G401.6 (cell line): ENCODE results near the gene ATG4B.
"Not testable (repeated sequence)": the region's sequence is repeated elsewhere in the genome, so short reads cannot be mapped to it uniquely, and the experiment has no call there.

Experiments used
- FAIRE-seq: peaks from 2 replicates; lab custom pipeline; 2012; peaks lifted over from hg19 to GRCh38; lab: Jason Lieb, UNC

The ATG4B gene

DNA sequence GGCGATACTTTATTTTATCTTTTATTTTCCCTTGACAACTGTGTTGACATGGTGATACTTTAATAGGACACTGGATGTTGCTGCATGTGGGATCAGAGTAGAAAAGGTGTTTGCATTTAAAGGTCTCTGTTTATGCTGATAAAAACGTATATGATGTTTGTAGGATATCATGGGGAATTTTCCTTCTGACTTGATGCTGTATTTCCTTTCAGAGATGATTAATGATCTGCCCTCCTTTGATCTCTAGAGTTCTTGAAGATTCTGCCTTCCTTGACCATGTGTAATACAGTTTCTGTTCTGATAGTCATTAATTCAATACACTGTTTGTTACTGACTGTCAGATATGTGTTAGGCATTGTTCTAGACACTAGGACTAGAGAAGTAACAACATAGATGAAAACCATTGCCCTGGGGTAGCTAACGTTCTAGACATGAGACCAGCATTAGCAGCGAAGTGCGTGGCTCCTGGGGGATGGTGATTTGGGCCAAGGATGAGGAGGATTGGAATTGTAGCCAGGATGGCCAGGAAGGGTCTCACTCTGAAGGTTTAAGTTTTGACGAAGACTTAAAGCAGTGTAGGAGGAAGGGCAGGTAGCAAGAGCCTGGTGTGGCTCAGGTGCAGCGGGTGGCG lies 2.8 kb downstream of the ATG4B start:
- FAIRE-seq, result no peak

DNA sequence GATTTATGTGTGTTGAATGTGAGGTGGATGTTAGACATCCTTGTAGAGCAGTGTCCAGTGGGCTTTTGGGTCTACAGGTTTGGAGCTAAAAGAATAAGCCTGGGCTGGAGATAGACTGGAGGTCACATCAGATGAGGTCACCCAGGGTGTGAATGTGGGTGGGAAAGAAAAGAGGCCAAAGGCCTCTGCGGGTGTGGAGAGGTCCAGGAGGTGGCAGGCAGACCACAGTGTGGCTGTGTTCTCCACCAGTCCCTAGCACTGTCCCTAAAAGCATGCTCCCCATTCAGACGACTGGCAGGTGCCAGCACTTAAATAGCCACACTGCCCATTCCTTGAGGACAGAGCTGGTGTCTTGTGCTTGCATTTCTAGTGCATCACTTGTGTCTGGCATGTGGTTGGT lies 4.1 kb downstream of the ATG4B start:
- no peak for FAIRE-seq

DNA sequence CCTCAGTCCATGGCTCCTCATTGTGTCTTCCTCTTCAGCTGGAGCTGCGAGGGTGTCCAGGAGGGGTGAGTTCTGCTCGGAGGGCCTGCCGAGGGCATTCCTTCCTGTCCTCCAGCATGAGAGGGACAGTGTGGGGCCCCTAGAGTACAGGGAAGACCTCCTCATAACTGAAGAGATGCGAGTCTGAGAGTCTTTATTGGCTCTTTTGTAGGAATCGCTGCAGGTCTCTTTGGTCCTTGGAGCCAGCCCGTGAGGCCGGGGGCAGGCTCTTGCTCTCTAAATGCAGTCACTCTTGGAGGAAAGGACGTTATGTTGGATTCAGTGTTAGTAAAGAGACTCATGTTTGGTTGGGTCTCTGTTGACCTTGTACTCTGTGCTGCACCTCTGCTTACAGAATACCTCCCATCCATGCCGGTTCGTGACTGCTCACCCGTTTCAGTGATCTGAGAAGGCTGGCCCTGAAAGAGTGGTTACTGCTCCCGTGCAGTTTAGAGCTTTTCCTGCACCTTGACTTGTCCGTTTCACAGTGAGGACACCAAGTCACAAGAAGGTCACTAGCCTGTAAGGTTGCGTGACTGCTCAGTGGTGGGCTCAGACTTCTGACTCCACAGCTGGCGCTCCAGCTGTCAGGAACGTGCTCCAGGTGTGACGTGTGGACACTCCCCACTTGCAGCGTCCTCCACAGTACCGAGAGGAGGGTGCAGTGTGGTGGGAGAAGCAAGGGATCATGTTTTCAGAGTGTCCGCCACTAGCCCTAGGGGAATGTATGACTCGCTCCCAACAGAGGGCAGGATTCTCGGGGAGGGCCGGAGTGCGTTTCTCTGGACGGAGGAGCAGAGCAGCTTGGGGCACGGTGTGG lies 7.8 kb downstream of the ATG4B start:
- no peak for FAIRE-seq

DNA sequence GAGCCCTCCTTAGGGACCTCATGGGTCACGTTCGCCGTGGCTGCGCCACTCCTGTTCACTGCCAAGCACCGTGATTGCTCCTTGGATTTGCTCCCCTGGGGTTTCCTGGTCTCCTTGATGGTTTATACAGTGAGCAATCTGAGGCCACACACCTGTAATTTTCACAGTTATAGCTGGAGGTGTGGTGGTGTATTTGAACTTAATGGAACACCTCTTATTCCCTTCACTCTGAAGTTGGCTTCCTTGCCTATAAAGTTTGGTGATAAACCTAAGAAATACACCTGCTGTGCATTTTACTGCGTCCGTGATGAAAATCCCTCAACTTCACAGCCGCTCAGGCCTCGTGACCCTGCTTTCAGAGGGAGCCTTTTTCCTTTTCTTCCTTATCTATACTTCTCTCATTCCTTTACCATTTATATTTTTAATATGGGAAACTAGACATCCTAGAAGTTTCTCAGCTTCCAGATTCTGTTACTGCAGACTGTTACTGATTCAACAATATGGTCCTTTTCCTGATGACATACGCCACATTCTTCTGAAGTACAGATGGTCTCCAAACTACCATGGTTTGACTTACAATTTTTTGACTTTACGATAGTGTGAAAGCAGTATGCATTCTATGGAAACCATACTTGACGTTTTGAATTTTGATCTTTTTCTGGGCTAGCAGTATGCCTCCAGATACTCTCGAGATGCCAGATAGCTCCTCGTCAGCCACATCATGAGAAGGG lies 8.6 kb downstream of the ATG4B start:
- no peak for FAIRE-seq

DNA sequence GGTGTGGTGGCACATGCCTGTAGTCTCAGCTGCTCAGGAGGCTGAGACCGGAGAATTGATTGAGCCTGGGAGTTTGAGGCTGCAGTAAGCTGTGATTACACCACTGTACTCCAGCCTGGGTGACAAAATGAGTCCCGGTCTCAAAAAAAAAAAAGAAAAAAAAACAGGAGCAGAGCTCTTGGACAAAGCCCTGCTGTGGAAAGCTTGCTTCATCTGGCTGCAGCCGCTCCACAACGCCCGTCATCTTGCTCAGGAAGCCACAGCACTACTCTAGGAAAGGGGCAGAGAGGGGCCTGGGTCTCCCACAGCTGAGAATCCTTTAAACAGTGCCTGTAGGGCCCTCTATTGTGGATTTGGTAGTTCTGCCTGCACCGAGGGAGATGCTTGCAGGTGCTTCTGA lies 11.0 kb downstream of the ATG4B start:
- FAIRE-seq, result no peak

DNA sequence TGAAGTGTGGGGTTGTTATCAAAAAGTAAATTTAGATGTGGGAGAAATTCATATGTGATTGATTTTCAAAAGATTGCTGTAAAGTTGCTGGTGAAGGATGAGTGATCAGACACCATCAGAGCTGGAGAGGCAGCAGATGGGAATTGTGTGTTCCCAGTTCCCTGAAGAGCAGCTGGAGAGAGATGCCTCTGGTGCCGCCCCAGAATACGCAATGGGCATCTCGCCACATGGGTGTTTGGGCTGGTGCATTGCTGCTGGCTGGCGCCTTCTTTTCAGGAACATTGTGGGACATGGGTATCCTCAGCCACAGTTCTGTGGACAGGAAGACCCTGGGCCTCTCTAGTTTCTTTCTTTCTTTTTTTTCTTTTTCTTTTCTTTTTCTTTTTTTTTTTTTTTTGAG lies 11.9 kb downstream of the ATG4B start:
- FAIRE-seq, result no peak

DNA sequence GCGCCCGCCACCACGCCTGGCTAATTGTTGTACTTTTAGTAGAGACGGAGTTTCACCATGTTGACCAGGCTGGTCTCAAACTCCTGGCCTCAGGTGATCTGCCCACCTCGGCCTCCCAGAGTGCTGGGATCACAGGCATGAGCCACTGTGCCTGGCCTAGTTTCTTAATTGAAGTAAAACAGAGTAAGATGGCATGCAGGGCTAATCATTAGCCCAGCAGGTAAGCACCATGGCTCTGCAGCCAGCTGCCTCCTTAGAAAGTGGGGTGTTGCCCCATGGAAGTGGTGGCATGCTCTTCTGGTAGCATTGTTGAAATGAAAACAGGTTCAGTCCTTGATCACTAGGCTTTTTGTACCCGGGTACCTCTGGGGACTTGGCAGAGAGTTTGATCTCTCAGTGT lies 12.4 kb downstream of the ATG4B start:
- FAIRE-seq, result no peak

DNA sequence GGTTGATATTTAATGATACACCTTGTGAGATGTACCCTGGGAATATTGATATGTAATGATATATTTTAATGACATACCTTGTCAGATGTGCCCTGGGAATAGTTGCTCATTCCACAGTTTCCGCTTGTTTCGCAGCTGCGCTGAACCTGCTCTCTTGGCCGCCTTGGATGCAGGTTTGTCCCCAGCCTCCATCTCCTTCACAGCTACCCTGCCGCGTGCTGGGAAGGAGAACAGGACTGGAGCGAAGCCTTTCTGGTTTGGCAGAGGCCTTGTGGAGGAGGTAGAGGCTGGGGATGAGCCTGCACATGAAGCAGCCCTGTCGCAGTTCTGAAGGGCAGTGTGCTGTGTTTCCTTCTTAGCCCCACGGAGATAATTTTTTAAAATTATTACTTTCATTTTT lies 14.6 kb downstream of the ATG4B start:
- FAIRE-seq, result no peak

DNA sequence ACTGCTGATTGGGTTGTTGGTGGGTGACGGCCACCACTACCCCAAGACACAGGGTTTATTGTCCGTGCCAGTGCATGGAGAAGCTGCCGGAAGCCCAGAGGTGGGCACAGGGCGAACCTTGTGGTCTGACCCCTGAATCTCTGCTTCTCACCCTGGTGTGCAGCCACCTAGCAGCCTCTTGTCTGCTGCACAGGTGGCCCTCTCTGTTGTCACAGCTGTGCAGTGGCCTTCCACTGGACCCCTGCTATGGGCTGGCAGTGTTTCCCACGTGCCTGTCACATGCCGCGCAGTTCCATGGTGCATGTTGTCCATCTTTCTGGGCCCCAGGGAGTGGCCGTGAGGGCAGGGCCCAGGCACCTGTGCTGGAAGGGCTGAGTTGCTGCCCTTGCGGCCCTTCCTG lies 15.2 kb downstream of the ATG4B start:
- FAIRE-seq, result no peak

DNA sequence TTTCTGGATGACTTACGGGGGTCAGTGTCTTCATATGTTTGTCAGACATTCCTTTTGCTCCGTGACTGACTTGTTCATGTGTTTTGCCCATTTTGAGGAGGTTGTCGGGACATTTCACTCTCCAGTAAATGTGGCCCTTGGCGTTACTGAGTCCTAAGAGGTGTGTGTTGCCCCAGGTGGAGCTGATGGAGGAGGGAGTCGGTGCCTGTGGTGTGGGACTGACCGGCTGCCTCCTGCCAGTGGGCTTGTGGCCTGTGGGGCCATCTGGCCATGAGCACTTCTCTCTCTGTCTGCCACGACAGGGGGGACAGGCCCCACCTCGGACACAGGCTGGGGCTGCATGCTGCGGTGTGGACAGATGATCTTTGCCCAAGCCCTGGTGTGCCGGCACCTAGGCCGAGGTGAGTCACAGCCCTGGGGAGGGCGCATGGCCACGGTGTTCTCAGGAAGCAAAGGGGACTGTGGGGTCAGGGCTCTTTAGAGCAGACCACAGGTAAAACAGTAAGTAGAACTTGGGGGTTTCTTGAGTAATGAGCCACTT lies 15.8 kb downstream of the ATG4B start:
- FAIRE-seq, result no peak

DNA sequence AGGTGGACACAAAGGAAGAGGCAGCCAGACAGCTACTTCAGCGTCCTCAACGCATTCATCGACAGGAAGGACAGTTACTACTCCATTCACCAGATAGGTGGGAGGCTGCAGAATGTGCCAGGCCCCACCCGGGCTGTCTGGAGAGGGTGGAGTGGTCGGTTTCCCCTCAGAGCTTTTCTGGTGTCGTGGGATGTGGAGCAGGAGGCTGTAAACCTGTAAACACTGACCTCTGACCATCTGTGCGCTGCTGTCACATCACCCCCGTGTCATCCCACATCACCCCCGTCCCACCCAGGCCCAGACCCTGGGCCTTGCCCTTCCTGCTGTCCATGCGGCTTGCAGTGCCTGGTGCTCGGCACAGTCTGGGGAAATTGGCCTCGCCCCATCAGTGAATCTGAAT lies 17.1 kb downstream of the ATG4B start:
- FAIRE-seq, result no peak

DNA sequence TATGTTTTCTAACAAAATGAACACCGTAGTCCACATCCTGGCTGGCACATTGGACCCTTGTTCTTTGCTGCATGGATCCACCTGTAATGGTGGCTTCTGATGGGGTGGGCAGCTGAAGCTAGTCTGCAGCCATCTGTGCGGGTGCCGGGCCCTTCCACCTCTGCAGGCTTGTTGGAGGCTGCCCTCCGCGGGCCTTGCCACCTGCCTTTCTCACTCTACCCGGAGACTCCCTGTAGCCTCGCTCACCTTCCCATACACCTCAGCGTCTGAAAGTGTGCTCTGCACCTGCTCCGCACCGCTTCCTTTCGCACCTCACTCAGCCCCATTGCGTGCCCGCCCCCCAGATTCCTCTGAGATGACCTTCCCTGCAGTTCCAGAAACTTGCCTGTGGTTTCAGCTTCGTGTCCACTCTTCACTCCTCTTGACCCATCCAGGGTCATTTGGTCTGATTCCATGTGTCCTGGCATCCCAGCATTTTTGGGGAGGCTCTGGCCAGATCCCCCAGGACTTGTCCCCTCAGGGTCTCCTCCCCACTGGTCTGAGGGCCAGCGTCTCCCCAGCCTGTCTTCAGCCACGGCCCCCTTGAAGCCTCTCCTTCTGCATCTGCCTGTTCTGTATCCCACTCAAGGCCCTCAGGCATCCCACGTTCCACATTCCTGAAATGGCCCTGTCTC lies 18.2 kb downstream of the ATG4B start:
- no peak for FAIRE-seq

DNA sequence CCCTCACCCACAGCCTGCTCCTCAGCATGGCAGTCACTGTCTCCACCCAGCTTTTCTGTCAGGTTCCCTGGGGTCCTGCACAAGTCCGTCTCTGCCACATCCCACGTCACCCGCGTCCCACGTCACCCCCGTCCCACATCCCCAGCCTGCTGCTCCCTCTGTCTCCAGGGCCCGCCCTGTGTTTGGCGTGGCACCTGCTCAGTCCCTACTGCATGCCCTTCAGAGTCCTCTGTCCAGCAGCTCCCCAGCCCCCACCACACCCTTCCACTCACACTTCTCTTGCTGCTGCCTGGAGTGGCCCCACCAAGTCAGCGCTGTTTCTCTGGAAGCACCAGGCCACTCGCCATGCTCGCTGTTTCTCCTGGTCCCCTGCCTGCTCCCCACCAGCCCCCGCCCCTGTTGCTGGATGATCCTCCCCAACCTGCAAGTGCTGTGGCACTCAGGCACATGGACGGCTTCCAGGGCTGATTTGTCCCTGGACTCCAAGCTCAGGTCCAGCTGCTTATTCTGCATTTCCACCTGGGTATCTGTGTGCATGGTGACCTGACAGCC lies 18.8 kb downstream of the ATG4B start:
- FAIRE-seq, result no peak

DNA sequence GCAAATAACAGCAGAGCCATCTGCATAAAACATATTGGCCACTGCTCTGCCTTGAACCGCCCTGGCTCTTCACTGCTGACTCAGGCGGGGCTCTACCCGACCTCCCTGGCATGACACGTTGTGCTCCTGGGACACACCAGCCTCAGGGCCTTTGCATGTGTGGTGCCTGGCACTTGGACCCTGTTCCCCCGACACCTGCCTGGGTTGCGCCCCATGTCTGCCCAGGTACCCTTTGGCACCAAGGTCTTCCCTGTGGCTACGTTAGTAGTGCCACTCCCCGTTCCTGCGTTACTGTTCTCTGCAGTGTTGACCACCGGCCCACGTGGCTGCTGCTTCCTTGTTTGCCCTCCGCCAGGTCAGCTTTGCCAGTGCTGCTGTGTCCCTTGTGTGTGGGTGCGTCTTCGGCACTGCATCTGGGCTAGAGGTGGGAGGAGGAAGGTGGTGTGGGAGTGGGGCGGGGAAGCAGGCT lies 20.3 kb downstream of the ATG4B start:
- no peak for FAIRE-seq

DNA sequence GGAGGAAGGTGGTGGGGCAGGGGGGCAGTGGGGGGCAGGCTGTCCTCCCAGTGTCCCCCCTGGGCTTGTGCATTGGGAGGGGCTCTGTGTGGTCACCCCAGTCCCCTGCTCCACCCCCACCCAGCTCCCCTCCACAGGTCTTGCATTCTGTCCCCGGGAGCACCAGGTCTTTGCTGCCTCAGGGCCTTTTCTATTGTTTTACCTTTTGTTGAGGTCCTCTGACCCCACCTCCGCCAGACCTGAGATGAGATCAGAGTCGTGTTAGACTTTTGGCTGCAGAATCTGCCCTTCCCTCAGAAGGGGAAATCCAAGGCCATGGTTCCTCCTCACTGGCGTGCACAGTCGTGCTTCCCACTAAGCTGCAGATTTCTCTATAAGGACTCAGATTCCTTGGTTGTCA lies 20.8 kb downstream of the ATG4B start:
- no peak for FAIRE-seq

DNA sequence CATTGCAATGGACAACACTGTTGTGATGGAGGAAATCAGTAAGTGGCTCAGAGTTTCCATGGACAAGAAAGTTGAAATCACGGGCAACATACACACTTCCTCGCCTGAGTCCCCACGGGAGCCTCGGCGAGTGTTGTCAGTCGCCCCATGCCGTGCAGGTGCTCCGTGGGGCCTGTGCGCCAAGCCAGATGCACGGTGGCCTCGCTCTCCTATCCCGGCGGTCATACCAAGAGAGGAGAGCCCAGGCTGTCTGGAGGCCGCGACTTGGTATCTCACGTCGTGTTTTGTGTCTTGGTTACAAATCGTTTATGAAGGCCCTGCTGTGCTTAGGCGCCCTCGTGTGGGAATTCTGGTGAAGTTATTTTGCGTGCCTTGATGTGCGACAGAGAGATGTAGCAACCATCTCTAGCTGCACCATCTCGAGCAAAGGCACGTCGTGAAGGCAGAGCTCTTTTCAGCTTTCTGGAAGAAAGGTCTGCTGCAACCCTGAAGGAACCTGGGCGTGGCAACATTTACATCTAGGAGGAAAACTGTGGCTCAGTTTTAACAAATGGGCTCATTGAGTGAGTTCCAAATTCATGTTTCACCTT lies 21.8 kb downstream of the ATG4B start:
- no peak for FAIRE-seq

DNA sequence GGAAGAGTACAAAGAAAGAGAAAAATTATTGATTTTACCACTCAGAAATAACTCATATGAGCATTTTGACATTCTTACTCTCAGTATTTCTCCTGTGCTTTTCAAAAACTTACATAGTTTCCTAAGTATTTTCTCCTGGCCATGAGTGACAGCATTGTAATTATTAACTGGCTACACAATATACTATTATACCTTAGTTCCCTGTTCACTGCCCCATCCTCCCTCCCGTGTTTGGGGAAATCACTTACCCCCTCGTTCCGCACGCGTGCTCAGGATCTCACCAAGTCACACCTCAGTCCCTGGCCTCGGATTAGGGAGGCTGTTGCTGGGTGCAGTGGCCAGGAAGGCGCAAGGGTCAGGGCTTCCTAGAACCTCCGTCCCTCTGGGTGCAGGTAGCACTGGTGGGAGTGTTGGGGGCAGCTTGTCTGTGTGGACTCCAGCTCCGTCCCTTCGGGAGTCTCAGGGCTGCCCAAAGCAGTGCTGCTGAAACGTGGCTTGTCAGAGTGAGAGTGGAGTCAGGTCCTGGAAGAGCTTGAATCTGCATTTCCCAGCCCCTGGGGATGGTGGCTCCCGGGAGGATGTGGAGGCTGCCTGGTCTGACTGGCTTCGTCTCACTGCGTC lies 23.2 kb downstream of the ATG4B start:
- FAIRE-seq, result no peak

DNA sequence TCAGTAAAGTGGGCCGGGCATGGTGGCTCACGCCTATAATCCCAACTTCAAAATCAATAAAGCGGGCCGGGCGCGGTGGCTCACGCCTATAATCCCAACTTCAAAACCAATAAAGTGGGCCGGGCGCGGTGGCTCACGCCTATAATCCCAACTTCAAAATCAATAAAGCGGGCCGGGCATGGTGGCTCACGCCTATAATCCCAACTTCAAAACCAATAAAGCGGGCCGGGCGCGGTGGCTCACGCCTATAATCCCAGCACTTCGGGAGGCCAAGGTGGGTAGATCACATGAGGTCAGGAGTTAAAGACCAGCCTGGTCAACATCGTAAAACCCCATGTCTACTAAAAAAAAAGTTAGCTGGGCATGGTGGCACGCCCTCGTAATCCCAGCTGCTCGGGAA lies 25.2 kb downstream of the ATG4B start:
- FAIRE-seq, result not testable (repeated sequence)

DNA sequence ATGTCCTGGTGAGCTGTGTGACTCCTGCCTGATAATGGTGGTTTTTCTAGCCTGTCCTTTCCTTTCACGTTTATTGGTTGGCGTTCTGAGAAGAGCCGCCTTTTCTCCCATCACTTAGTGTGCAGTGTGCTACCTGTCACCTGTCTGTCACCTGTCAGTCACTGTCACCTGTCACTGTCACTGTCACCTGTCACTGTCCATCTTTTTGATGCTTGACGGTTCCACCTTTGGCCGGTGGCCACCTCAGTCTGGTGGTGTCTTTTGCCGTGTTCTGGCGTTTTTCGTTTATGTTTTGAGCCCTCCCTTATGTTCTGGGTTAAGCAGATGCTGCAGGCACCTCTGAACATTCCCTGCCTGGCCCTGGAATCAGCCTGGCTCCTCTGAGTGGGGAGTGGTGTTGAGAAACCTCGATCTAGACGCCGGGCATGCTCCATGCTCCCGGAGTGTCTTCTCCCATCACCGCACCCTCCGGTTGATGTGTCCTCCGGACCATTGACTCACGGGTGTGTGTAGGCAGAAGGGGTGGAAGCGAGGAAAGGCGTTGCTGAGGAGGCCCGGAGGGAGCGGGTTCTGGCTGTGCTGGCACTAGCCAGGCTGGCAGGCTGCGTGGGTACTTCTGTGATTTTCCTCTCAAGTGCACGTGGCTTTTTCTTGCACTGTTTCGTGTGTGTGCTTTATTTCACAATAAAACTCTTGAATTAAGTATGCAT lies 28.4 kb downstream of the ATG4B start:
- no peak for FAIRE-seq

DNA sequence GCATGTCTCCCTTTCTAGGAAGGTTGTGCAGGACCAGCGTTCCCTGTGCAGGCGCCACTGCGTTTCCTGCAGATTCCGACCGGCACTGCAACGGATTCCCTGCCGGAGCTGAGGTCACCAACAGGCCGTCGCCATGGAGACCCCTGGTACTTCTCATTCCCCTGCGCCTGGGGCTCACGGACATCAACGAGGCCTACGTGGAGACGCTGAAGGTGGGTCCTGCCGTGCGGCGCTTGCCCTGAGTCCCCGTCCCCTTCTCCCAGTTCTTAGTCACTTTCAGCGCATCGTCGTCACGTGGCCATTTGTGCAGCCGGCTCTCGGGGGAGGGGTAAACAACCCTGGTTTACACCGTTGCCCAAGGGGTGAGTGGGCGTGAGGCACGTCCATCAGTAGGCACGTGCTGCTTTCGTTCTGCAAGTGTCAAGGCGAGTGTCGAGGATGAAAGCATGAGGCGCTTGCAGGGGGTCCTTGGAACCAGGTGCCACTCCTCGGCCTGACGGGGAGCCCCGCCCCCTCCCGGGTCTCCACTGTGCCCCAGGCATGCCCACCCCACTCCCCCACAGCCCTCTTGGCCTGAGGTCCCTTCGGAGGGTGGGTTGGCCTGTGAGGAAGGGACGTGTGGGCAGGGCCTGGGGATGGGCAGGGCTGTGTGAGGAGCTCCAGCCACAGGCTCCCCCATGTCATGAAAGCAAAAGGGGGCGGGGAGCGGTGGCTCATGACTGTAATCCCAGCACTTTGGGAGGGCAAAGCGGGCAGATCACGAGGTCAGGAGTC lies 29.3 kb downstream of the ATG4B start:
- no peak for FAIRE-seq
